AG04450 (cell line): ENCODE results near the gene PLN. TPM values are rescaled to one million over a fixed set of nuclear protein-coding genes. Genes with fewer than 3 reads are reported as not detected.
A peak's percentile ranks its signal among the peaks of the same experiment; 100 is the strongest.

Source experiments
- CTCF ChIA-PET: fragments of 300-600, 350-600 bp; formaldehyde crosslinking; extraction: SDS; loops from one replicate; lab custom pipeline; 2022; ENCODE audit warnings: antibody characterized with exemption, inconsistent platforms; lab: Charles Lee
- POLR2A ChIA-PET: fragments of 350-600 bp; formaldehyde crosslinking; extraction: SDS; loops from one replicate; lab custom pipeline; 2021; ENCODE audit warnings: antibody characterized with exemption, inconsistent platforms; lab: Yijun Ruan, JAX
- DNase-seq: peaks from one replicate; pipeline ENCODE4 v3.0.0-alpha.2; 2011; ENCODE audit warnings: low read depth, low spot score
- H3K27ac ChIP-seq: one replicate; pipeline ENCODE4 v1.5.1; 2012; ENCODE audit warnings: low read depth, low read length, control low read depth
- H3K27me3 ChIP-seq: one replicate; pipeline ENCODE4 v1.6.0; 2012; ENCODE audit warnings: low read length; ENCODE audit not compliant: control insufficient read depth, insufficient read depth
- H3K4me3 ChIP-seq: 2 replicates; pipeline ENCODE4 v1.5.1; 2011; ENCODE audit warnings: mild to moderate bottlenecking, low read depth, low read length, control low read depth
- H3K9me3 ChIP-seq: 2 replicates; pipeline ENCODE4 v1.5.1; 2012; ENCODE audit warnings: low read length; ENCODE audit not compliant: control insufficient read depth, insufficient read depth
- polyA plus RNA-seq: library from polyadenylated mRNA; depleted of rRNA; stranded (reverse); fragments of >200 nt; gene quantifications from 2 replicates; pipeline ENCODE4 v1.2.3, GENCODE V29; 2011
- TF ChIP-seq, protein P1 (sequence below): IDR thresholded peaks from 2 replicates; pipeline ENCODE4 v1.5.1; 2011; ENCODE audit warnings: low read depth, low read length, control low read depth, inconsistent platforms

The PLN gene
- polyA plus RNA-seq, 1 experiment: 0.14 TPM

GRCh38 chr6:118546164-118546879, 1.8 kb upstream of the PLN start:
- DNase-seq: no peak
- POLR2A ChIA-PET: no interaction called here
- CTCF ChIA-PET: interaction anchor here (0.9 to 2.6 kb wide), 3 partner anchors 9 to 261 kb away, joined by 3 to 12 read pairs (median 3); no protein-coding TSS in a partner anchor

DNA sequence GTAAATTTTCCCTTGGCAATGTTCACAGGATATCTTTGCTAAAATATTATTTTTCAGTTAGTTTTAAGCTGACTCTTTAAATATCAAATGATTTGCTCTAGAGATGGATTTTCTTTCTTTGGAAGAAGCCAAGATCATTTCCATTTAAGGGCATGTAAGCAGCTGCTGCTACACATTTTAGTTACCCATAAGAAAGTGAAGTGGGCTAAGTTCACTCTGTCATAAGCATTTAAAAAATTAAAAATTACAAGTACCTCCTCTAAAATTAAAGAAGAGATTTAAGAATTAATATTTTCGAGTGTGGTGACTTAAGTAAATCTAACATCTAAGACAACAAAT, 1.2 kb upstream of the PLN start:
- ChIA-PET POLR2A (no interaction called here), CTCF (interaction anchor here (0.9 kb wide), 1 partner anchor 260 kb away, joined by 3 read pairs; no protein-coding TSS in a partner anchor)
- TF ChIP-seq, protein P1, sequence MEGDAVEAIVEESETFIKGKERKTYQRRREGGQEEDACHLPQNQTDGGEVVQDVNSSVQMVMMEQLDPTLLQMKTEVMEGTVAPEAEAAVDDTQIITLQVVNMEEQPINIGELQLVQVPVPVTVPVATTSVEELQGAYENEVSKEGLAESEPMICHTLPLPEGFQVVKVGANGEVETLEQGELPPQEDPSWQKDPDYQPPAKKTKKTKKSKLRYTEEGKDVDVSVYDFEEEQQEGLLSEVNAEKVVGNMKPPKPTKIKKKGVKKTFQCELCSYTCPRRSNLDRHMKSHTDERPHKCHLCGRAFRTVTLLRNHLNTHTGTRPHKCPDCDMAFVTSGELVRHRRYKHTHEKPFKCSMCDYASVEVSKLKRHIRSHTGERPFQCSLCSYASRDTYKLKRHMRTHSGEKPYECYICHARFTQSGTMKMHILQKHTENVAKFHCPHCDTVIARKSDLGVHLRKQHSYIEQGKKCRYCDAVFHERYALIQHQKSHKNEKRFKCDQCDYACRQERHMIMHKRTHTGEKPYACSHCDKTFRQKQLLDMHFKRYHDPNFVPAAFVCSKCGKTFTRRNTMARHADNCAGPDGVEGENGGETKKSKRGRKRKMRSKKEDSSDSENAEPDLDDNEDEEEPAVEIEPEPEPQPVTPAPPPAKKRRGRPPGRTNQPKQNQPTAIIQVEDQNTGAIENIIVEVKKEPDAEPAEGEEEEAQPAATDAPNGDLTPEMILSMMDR: no peak
- no peak overlapping the region for H3K4me3 ChIP-seq
- no peak for DNase-seq
- H3K9me3 ChIP-seq: no peaks in the 10 kb centered on the region
- no peak overlapping the region for H3K27ac ChIP-seq
- no peaks in the 10 kb centered on the region for H3K27me3 ChIP-seq

More at GRCh38 chr6:118546164-118546879, 1.8 kb upstream of the PLN start:
- Histone ChIP-seq H3K27me3 (no peaks in the 10 kb centered on the region), H3K9me3 (no peaks in the 10 kb centered on the region), H3K27ac (no peak overlapping the region), H3K4me3 (no peak overlapping the region)
- TF ChIP-seq, protein P1: no peak

GRCh38 chr6:118548613-118549012, 517 bp downstream of the PLN start:
- Histone ChIP-seq H3K4me3 (no peak overlapping the region), H3K27me3 (no peaks in the 10 kb centered on the region), H3K9me3 (no peaks in the 10 kb centered on the region), H3K27ac (no peak overlapping the region)
- CTCF ChIA-PET: interaction anchor here (0.7 to 2.8 kb wide), 4 partner anchors 32 to 265 kb away, joined by 3 to 12 read pairs (median 7); no protein-coding TSS in a partner anchor
- no peak for DNase-seq
- TF ChIP-seq, protein P1: no peak
- POLR2A ChIA-PET: no interaction called here

DNA sequence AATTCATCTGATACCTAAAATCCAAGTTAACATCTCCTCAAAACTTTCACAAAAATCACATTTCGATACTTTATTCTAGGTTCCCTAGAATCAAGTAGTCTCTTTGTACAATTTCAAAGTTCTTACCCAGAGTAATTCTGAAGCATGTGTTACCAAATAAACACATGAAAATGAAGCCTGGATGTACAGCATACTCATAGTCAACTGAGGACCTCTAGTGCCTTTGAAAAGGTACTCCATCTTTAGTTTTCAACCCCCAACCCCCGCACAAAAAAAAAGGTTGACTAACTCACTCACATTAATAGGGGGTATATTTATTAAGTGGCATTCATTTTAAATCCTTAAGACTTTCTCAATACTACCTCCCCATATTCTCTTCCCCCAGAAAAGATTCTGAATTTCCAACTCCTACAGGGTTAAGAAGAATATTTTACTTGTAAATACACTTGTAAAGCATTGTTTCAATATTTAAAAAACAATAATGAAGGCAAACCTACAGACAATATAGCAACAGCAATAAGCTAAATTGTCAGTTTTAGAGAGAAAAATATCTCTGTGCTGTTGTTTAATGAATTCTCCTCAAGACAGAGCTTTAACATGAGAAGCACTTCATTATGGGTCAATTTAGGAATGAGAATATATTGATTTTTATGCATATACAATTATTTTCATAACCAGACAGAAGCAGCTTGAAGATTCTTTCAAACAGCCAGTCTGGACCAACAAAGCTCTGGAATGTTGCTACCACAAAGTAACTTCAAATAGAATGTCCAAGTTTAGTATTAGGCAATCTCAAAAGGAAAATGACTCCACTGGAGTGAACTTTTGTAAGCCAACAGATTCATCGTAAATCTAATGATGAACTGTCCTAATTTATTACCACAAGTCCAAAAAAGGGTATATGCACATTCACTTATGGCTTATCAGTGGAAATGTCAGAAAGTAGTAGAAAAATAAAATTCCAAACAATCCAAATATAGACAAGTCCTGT, 3.3 kb downstream of the PLN start:
- ChIA-PET POLR2A (interaction anchor here (0.6 kb wide), 1 partner anchor 251 kb away, joined by 3 read pairs; no protein-coding TSS in a partner anchor), CTCF (interaction anchor here (0.5 to 4.7 kb wide), 14 partner anchors 9 to 272 kb away, joined by 3 to 87 read pairs (median 5); no protein-coding TSS in a partner anchor)
- Histone ChIP-seq H3K4me3 (no peak overlapping the region), H3K27me3 (no peaks in the 10 kb centered on the region), H3K9me3 (no peaks in the 10 kb centered on the region), H3K27ac (no peak overlapping the region)
- peak; percentile 44 for DNase-seq
- TF ChIP-seq, protein P1: peak; percentile 71
